ENCODE measurements around the gene CITED1. TPM values are rescaled to one million over a fixed set of nuclear protein-coding genes. Genes with fewer than 3 reads are reported as not detected.

CITED1 gene
- total and polyA plus RNA-seq, 2 of the 4 experiments (the other 2 are of a cell fraction) = 0.18 to 0.24 TPM

GRCh38 chrX:72272868-72273267 is 32.8 kb downstream of the CITED1 start:
- Histone ChIP-seq H4K8ac (ENCODE audit: low read depth in 2 of 2, low read length in 2 of 2) (no peak overlapping the region), H2BK120ac (ENCODE audit: low read depth, low read length) (no peak overlapping the region), H2AFZ (replicated peaks; ENCODE audit: low read length, poor library complexity) (no peak overlapping the region), H3K23ac (ENCODE audit: low read depth, low read length) (no peak overlapping the region), H3K9me3 (ENCODE audit: control insufficient read depth, insufficient read depth, low read length) (no peaks in the 10 kb centered on the region), H3K56ac (ENCODE audit: extremely low read depth, insufficient read depth, low read length) (no peak overlapping the region), H3K4me1 (ENCODE audit: control insufficient read depth, insufficient read depth, low read length) (peaks cover 32% of the 10 kb centered on the region), H2AK9ac (replicated peaks; ENCODE audit: low read depth, low read length, poor library complexity) (no peak overlapping the region), H2BK20ac (ENCODE audit: low read depth, low read length) (no peak overlapping the region), H3K4ac (ENCODE audit: low read depth, low read length) (no peak overlapping the region), H3K36me3 (ENCODE audit: control insufficient read depth, insufficient read depth, low read length) (peaks cover 55% of the 10 kb centered on the region), H3K4me2 (ENCODE audit: low read depth, low read length) (no peak overlapping the region), H3K27me3 (ENCODE audit: control insufficient read depth, insufficient read depth, low read length) (no peaks in the 10 kb centered on the region), H3K27ac (ENCODE audit: insufficient read depth, low read length) (no peak overlapping the region), H4K5ac (ENCODE audit: low read depth, low read length) (no peak overlapping the region), H4K20me1 (ENCODE audit: insufficient read depth, low read length) (peaks cover 86% of the 10 kb centered on the region), H3K79me1 (ENCODE audit: low read depth in 1 of 2, low read length in 2 of 2) (peaks cover 24 to 70% of the 10 kb centered on the region in 2 experiments), H3K4me3 (ENCODE audit: insufficient read depth, low read depth, low read length) (no peak overlapping the region), H4K91ac (ENCODE audit: insufficient read depth, low read depth, low read length) (no peak overlapping the region), H3K9me1 (ENCODE audit: insufficient read depth, low read length) (peaks cover 32% of the 10 kb centered on the region), H3K18ac (ENCODE audit: low read depth, low read length) (no peak overlapping the region), H2AK5ac (ENCODE audit: low read depth, low read length) (no peak overlapping the region), H2BK15ac (ENCODE audit: low read depth, low read length) (no peak overlapping the region), H2BK5ac (ENCODE audit: low read depth, low read length, poor library complexity, severe bottlenecking) (no peak overlapping the region), H3K9ac (ENCODE audit: low read depth, low read length) (no peak overlapping the region), H3K14ac (replicated peaks; ENCODE audit: low read depth, low read length) (no peak overlapping the region)
- intact Hi-C loops (cut with micrococcal nuclease) = no loop called here
- in situ Hi-C loops (cut with MboI; ENCODE audit: low sequenced_read_pairs) = no loop called here
- DNase-seq = peak; percentile 76
- no TSS peak for BruUV-seq (replicated peaks)
- CTCF ChIA-PET = no interaction called here
- POLR2A ChIA-PET (ENCODE audit: unreplicated experiment) = no interaction called here
- ATAC-seq (ENCODE audit: low read depth) = no peak
- no CpG with 5 or more reads among the region's 3 CpGs for WGBS, 2 experiments (ENCODE audit: extremely low coverage in 2 of 2, insufficient read length in 1 of 2)
- no peak for TF ChIP-seq MAFK (IDR thresholded peaks at IDR 0.05; ENCODE audit: low read depth, low read length)
- no peak for TF ChIP-seq RCOR1 (IDR thresholded peaks at IDR 0.05; ENCODE audit: insufficient replicate concordance, low read length)
- 0 out of 2 replicates have a peak, but pooled peaks have one; percentile 11 for TF ChIP-seq FOS (IDR thresholded peaks at IDR 0.05; ENCODE audit: low read depth, low read length)
- peak; percentile 21; the same call in 1 of the 2 replicates for TF ChIP-seq NFE2L2 (IDR thresholded peaks at IDR 0.05; ENCODE audit: low read depth, low read length)
- no peak for TF ChIP-seq RFX5 (IDR thresholded peaks at IDR 0.05; ENCODE audit: low read depth, low read length)
- TF ChIP-seq POLR2A (IDR thresholded peaks at IDR 0.05; ENCODE audit: low read depth, low read length) = no peak
- TF ChIP-seq MAZ (IDR thresholded peaks at IDR 0.05; ENCODE audit: borderline replicate concordance, low read depth, low read length) = no peak
- no peak for TF ChIP-seq MXI1 (IDR thresholded peaks at IDR 0.05; ENCODE audit: borderline replicate concordance, low read depth, low read length)
- dilution Hi-C loops (cut with HindIII; ENCODE audit: low sequenced_read_pairs, unreplicated experiment) = no loop called here
